Measurements from ENCODE around the gene SHC1.
"Not testable (repeated sequence)": the region's sequence is repeated elsewhere in the genome, so short reads cannot be mapped to it uniquely, and the experiment has no call there.

SHC1 gene

GRCh38 chr1:154994591-154994990 lies 24.0 kb upstream of the SHC1 start:
- WGBS, 2 experiments: 94 to 96% methylated on average over 3 of the region's 3 CpGs
- H3K4me3 ChIP-seq (ENCODE audit: insufficient read depth, low read depth, low read length): no peak overlapping the region
- no peaks in the 10 kb centered on the region for H3K4me1 ChIP-seq (ENCODE audit: control insufficient read depth, insufficient read depth, low read length)
- no peaks in the 10 kb centered on the region for H3K9me3 ChIP-seq (ENCODE audit: control insufficient read depth, low read length)
- peaks cover 14% of the 10 kb centered on the region for H3K36me3 ChIP-seq (ENCODE audit: control insufficient read depth, insufficient read depth, low read length)
- no peaks in the 10 kb centered on the region for H3K27me3 ChIP-seq (ENCODE audit: control insufficient read depth, insufficient read depth, low read length, poor library complexity, severe bottlenecking)
- no peak overlapping the region for H3K27ac ChIP-seq (ENCODE audit: insufficient read depth, low read depth, low read length, poor library complexity, severe bottlenecking)

GRCh38 chr1:154994269-154994587 lies 23.7 kb upstream of the SHC1 start:
- WGBS, 2 experiments: 94 to 98% methylated on average over 1 of the region's 1 CpG
- Histone ChIP-seq H3K4me3 (ENCODE audit: insufficient read depth, low read depth, low read length) (no peak overlapping the region), H3K4me1 (ENCODE audit: control insufficient read depth, insufficient read depth, low read length) (no peaks in the 10 kb centered on the region), H3K27ac (ENCODE audit: insufficient read depth, low read depth, low read length, poor library complexity, severe bottlenecking) (no peak overlapping the region), H3K27me3 (ENCODE audit: control insufficient read depth, insufficient read depth, low read length, poor library complexity, severe bottlenecking) (no peaks in the 10 kb centered on the region), H3K36me3 (ENCODE audit: control insufficient read depth, insufficient read depth, low read length) (peaks cover 18% of the 10 kb centered on the region), H3K9me3 (ENCODE audit: control insufficient read depth, low read length) (no peaks in the 10 kb centered on the region)

GRCh38 chr1:154993572-154994268 lies 23.2 kb upstream of the SHC1 start, which contains the start of gene LENEP:
Gene LENEP, plus strand, starts transcription at chr1:154993586. Its CDS starts 22 bp downstream, at chr1:154993608.
- H3K36me3 ChIP-seq (ENCODE audit: control insufficient read depth, insufficient read depth, low read length): peaks cover 23% of the 10 kb centered on the region
- no peaks in the 10 kb centered on the region for H3K27me3 ChIP-seq (ENCODE audit: control insufficient read depth, insufficient read depth, low read length, poor library complexity, severe bottlenecking)
- H3K4me1 ChIP-seq (ENCODE audit: control insufficient read depth, insufficient read depth, low read length): no peaks in the 10 kb centered on the region
- H3K9me3 ChIP-seq (ENCODE audit: control insufficient read depth, low read length): no peaks in the 10 kb centered on the region
- WGBS, 2 experiments: 91 to 92% methylated on average over 8 of the region's 8 CpGs
- no peak within 1 kb of the TSS for H3K27ac ChIP-seq (ENCODE audit: insufficient read depth, low read depth, low read length, poor library complexity, severe bottlenecking)
- no peak within 1 kb of the TSS for H3K4me3 ChIP-seq (ENCODE audit: insufficient read depth, low read depth, low read length)

- H3K4me1 ChIP-seq (ENCODE audit: control insufficient read depth, insufficient read depth, low read length): no peaks in the 10 kb centered on the region
- no peak overlapping the region for H3K27ac ChIP-seq (ENCODE audit: insufficient read depth, low read depth, low read length, poor library complexity, severe bottlenecking)
- H3K36me3 ChIP-seq (ENCODE audit: control insufficient read depth, insufficient read depth, low read length): peaks cover 30% of the 10 kb centered on the region
- no peaks in the 10 kb centered on the region for H3K9me3 ChIP-seq (ENCODE audit: control insufficient read depth, low read length)
- H3K27me3 ChIP-seq (ENCODE audit: control insufficient read depth, insufficient read depth, low read length, poor library complexity, severe bottlenecking): no peaks in the 10 kb centered on the region
- no peak overlapping the region for H3K4me3 ChIP-seq (ENCODE audit: insufficient read depth, low read depth, low read length)
- 89 to 92% methylated on average over 14 of the region's 14 CpGs for WGBS, 2 experiments
Measured at GRCh38 chr1:154992721-154993571, 22.4 kb upstream of the SHC1 start.

- no peaks in the 10 kb centered on the region for H3K9me3 ChIP-seq (ENCODE audit: control insufficient read depth, low read length)
- WGBS, 2 experiments: 92 to 94% methylated on average over 8 of the region's 8 CpGs
- no peak overlapping the region for H3K27ac ChIP-seq (ENCODE audit: insufficient read depth, low read depth, low read length, poor library complexity, severe bottlenecking)
- H3K4me3 ChIP-seq (ENCODE audit: insufficient read depth, low read depth, low read length): no peak overlapping the region
- no peaks in the 10 kb centered on the region for H3K27me3 ChIP-seq (ENCODE audit: control insufficient read depth, insufficient read depth, low read length, poor library complexity, severe bottlenecking)
- H3K4me1 ChIP-seq (ENCODE audit: control insufficient read depth, insufficient read depth, low read length): no peaks in the 10 kb centered on the region
- H3K36me3 ChIP-seq (ENCODE audit: control insufficient read depth, insufficient read depth, low read length): peaks cover 34% of the 10 kb centered on the region
Measured at GRCh38 chr1:154990276-154990675, 19.7 kb upstream of the SHC1 start.

- WGBS, 2 experiments: 87 to 94% methylated on average over 3 of the region's 3 CpGs
- H3K4me1 ChIP-seq (ENCODE audit: control insufficient read depth, insufficient read depth, low read length): peaks cover 6% of the 10 kb centered on the region
- no peak overlapping the region for H3K4me3 ChIP-seq (ENCODE audit: insufficient read depth, low read depth, low read length)
- H3K9me3 ChIP-seq (ENCODE audit: control insufficient read depth, low read length): no peaks in the 10 kb centered on the region
- H3K27me3 ChIP-seq (ENCODE audit: control insufficient read depth, insufficient read depth, low read length, poor library complexity, severe bottlenecking): no peaks in the 10 kb centered on the region
- peaks cover 34% of the 10 kb centered on the region for H3K36me3 ChIP-seq (ENCODE audit: control insufficient read depth, insufficient read depth, low read length)
- no peak overlapping the region for H3K27ac ChIP-seq (ENCODE audit: insufficient read depth, low read depth, low read length, poor library complexity, severe bottlenecking)
Measured at GRCh38 chr1:154989195-154989860, 18.8 kb upstream of the SHC1 start.

GRCh38 chr1:154988058-154988954 lies 17.8 kb upstream of the SHC1 start:
- Histone ChIP-seq H3K4me3 (ENCODE audit: insufficient read depth, low read depth, low read length) (no peak overlapping the region), H3K27ac (ENCODE audit: insufficient read depth, low read depth, low read length, poor library complexity, severe bottlenecking) (no peak overlapping the region), H3K36me3 (ENCODE audit: control insufficient read depth, insufficient read depth, low read length) (peaks cover 34% of the 10 kb centered on the region), H3K9me3 (ENCODE audit: control insufficient read depth, low read length) (no peaks in the 10 kb centered on the region), H3K27me3 (ENCODE audit: control insufficient read depth, insufficient read depth, low read length, poor library complexity, severe bottlenecking) (no peaks in the 10 kb centered on the region), H3K4me1 (ENCODE audit: control insufficient read depth, insufficient read depth, low read length) (peaks cover 9% of the 10 kb centered on the region)
- 96% methylated on average over 17 of the region's 17 CpGs for WGBS, 2 experiments

GRCh38 chr1:154987326-154987725 lies 16.8 kb upstream of the SHC1 start:
- no peaks in the 10 kb centered on the region for H3K27me3 ChIP-seq (ENCODE audit: control insufficient read depth, insufficient read depth, low read length, poor library complexity, severe bottlenecking)
- peaks cover 34% of the 10 kb centered on the region for H3K36me3 ChIP-seq (ENCODE audit: control insufficient read depth, insufficient read depth, low read length)
- WGBS, 2 experiments: 97% methylated on average over 6 of the region's 6 CpGs
- peaks cover 11% of the 10 kb centered on the region for H3K4me1 ChIP-seq (ENCODE audit: control insufficient read depth, insufficient read depth, low read length)
- H3K9me3 ChIP-seq (ENCODE audit: control insufficient read depth, low read length): no peaks in the 10 kb centered on the region
- H3K4me3 ChIP-seq (ENCODE audit: insufficient read depth, low read depth, low read length): no peak overlapping the region
- no peak overlapping the region for H3K27ac ChIP-seq (ENCODE audit: insufficient read depth, low read depth, low read length, poor library complexity, severe bottlenecking)

GRCh38 chr1:154986736-154987135 lies 16.2 kb upstream of the SHC1 start:
- not testable (repeated sequence) for H3K4me3 ChIP-seq (ENCODE audit: insufficient read depth, low read depth, low read length); H3K27ac ChIP-seq (ENCODE audit: insufficient read depth, low read depth, low read length, poor library complexity, severe bottlenecking); H3K27me3 ChIP-seq (ENCODE audit: control insufficient read depth, insufficient read depth, low read length, poor library complexity, severe bottlenecking); H3K9me3 ChIP-seq (ENCODE audit: control insufficient read depth, low read length)
- Histone ChIP-seq H3K36me3 (ENCODE audit: control insufficient read depth, insufficient read depth, low read length) (peaks cover 34% of the 10 kb centered on the region), H3K4me1 (ENCODE audit: control insufficient read depth, insufficient read depth, low read length) (peaks cover 12% of the 10 kb centered on the region)
- WGBS, 2 experiments: 84 to 93% methylated on average over 4 of the region's 4 CpGs

All from ectodermal cell (in vitro differentiated cells).